HG03108 (cell line): Measurements from ENCODE around the gene RNU4-1.
A peak's percentile ranks its signal among the peaks of the same experiment; 100 is the strongest.
"Not testable (repeated sequence)": the region's sequence is repeated elsewhere in the genome, so short reads cannot be mapped to it uniquely, and the experiment has no call there.

ENCODE experiments used
- ATAC-seq: cut with Tn5 transposase; IDR thresholded peaks from one replicate; pipeline ENCODE4 v1.9.1; 2021; ENCODE audit warnings: moderate library complexity; ENCODE audit not compliant: unreplicated experiment

Gene RNU4-1

GRCh38 chr12:120292661-120293531 lies at the start of gene RNU4-1:
TSS of gene RNU4-1 (minus strand) at chr12:120293237.
- peak; percentile 40 for ATAC-seq

DNA sequence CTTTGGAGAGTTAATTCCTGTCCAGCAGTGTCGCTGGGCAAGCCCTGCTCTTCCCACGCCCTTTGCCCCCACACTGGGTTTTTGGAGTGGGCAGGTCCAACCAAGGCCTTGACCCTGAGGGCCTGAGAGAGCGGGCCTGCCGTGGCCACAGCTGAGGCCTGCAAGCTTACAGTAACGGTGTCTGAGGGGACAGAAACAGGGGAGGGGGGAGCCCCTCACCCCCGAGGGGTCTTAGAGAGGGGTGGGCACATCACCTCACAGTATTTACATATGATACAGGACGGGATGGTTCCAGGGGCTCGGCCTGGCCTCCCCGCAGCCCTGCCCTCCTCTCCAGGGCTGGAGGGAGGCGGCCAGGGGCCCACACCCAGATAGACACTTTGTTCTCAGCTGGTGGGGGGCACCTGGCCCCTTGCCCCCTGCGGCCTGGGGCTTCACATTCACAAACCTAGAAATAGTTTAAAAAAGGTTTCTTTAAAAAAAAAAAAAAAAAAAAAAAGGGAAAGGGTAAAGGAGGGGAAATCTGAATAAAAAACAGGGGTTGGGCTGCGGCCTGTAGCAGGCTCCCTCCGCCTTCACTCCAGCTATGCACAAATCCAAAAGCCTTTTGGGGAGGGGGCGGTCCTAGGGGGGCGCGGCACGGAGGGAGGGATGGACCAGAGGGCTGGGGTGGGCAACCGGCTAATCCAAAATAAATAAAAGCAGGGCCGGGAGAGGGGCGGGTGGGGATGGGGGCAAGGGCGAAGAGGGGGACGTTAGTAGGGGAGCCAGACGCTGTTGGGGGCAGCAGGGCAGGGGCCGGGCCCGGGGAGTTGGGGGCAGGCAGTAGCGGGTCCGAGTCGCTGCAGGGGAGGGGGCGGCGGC lies 49.4 kb upstream of the RNU4-1 start:
- no peak for ATAC-seq

DNA sequence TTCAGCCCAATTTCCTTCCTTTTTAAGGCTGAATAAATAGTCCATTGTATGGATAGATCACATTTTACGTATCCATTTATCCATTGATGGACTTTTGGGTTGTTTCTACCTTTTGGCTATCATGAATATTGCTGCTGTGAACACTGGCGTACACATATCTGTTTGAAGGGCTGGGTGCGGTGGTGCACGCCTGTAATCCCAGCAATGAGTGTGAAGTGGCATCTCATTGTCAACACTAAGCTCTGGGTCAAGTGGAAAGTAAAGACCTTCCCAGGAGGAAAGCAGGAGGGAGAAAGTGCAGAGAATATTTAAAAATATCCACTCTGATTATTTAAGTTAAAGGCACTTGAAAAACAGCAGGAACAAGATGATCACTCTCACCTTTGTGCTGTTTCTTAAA lies 46.2 kb upstream of the RNU4-1 start:
- ATAC-seq, result no peak

DNA sequence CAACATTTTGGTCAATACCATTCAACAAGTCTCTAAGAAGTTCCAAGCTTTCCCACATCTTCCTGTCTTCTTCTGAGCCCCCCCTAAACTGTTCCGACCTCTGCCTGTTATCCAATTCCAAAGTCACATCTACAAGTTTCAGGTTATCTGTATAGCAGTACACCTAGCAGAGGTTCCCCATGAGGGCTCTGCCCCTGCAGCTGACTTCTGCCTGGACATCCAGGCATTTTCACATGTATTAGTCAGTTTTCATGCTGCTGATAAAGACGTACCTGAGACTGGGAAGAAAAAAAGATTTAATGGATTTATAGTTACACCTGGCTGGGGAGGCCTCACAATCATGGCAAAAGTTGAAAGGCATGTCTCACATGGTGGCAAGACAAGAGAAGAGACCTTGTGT lies 44.7 kb upstream of the RNU4-1 start:
- ATAC-seq, result no peak

- not testable (repeated sequence) for ATAC-seq
Observed at GRCh38 chr12:120336392-120336791, 43.4 kb upstream of the RNU4-1 start.

DNA sequence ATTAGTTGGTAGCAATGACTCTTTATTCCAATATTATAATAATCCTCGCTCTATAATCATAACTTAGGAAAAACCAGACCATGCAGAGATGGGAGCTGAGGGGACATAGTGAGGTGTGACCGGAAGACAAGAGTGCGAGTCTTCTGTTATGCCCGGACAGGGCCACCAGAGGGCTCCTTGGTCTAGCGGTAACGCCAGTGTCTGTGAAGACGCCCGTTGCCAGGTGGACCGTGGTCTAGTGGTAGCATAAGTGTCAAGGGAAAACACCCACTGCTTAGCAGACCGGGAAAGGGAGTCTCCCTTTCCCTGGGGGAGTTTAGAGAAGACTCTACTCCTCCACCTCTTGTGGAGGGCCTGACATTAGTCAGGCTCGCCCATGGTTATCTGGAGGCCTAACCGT lies 42.4 kb upstream of the RNU4-1 start:
- ATAC-seq, result not testable (repeated sequence)

DNA sequence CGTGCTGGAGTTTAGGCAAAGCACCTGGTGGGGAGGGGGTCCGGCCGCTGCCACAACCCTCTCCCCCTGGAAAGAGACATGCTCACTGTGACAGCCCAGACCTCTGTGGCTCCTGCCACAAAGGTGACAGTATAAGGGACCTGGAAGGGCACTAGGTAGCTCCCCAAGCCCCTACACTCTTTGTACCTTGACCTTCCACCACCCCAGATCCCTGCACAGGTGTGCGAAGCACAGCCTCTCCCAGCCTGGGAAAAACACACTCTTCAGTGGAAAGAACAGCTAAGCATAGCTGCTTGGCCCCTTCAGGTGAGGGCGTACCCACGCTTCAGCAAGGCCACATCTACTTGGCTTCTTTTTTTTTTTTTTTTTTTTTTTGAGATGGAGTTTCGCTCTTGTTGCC lies 39.5 kb upstream of the RNU4-1 start:
- ATAC-seq, result no peak

DNA sequence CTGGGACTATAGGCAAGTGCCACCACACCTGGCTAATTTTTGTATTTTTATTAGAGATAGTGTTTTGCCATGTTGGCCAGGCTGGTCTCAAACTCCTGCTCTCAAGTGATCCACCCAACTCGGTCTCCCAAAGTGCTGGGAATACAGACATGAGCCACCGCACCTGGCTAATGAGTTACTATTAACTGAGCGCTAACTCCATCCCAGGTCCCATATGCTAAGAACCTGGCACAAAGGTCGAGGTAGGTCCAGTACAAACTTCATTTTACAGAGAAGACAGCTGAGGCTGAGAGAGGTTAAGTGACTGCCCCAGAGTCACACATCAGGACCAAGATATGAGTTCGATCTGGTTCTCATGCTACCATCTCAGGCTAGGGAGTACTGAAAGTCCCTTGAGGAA lies 39.0 kb upstream of the RNU4-1 start:
- ATAC-seq, result no peak

DNA sequence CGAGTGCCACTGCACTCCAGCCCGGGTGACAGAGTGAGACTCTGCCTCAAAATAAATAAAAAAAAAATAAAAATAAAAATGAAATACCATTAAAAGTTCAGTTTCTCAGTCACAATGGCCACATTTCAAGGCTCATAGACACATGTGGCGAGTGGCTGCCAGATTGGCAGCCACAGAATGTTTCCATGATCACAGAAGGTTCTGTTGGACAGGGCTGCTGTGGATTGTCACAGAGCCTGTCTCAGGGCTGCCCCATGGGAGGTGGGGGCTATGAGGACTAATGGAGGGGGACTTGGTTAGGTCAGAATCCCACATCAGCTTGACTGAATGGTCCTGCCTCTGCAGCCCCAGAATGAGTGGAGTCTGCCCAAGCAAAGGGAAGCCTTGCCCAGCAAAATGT lies 38.4 kb upstream of the RNU4-1 start:
- ATAC-seq, result no peak

DNA sequence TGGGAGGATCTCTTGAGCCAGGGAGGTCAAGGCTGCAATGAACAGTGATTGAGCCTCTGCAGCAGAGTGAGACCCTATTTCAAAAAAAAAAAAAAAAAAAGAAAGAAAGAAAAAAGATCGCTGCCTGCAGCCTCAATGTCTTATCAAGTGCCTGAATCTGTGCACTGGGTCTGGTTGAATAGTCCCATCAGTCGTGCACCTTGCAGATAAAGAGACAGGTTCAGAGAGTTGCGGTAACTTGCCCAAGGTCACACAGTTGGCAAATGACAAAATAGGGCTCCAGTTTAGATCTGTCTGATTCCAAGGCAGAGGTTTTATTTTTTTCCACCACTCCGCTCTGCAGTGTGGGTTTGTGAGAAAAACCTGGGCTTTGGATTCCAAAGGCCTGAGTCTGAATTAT lies 35.2 kb upstream of the RNU4-1 start:
- ATAC-seq, result no peak

GRCh38 chr12:120327593-120327992 lies 34.6 kb upstream of the RNU4-1 start, which contains the start of gene PLA2G1B:
TSS of gene PLA2G1B (minus strand) at chr12:120327779. CDS start at chr12:120327753, 26 bp downstream.
- ATAC-seq, result no peak

GRCh38 chr12:120324841-120325417 lies 31.9 kb upstream of the RNU4-1 start:
- no peak for ATAC-seq

DNA sequence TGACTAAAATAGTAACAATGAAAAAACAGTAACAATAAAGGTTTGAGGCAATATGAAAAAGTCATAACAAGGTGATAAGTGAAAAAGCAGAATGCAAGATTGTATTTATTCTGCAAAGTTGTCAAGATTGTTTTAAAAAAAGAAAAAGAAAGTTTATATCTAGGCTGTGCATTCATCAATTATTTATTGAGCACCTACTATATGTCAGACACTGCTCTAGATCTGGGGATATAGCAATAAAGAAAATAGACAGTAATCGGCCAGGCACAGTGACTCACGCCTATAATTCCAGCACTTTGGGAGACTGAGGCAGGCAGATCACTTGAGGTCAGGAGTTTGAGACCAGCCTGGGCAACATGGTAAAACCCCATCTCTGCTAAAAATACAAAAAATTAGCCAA lies 30.7 kb upstream of the RNU4-1 start:
- no peak for ATAC-seq

DNA sequence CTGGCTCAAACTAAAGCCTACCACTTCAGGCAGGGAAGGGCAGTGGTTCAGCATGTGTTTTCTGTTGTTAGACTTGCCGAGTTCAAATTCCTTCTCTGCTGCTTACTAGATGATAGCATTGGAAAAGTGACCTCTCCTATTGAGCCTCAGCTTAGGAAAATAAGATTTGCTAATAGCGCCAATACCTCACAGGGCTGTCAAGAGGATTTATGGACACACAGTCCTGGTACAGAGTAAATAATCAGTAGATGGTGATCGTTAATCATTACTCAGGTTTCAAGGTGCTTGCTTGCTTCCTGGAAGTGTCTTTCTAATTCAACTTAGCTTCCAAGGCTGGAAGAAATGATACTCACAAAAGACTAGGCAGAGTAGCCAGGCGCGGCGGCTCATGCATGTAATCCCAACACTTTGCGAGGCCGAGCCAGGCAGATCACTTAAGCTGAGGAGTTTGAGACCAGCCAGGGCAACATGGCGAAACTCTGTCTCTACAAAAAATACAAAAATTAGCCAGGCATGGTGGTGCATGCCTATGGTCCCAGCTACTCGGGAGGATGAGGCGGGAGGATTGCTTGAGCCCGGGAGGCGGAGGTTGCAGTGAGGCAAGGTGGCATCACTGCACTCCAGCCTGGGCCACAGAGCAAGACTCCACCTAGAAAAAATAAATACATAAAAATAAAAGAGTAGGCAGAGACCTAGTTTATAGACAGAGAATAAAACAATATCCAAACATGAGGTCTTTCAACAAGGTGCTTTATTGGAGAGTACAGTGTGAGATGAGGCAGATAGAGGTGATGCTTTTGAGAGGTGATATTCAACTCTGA lies 28.6 kb upstream of the RNU4-1 start:
- ATAC-seq, result no peak

- ATAC-seq, result peak; percentile 98
Observed at GRCh38 chr12:120317224-120318105, 24.4 kb upstream of the RNU4-1 start.

GRCh38 chr12:120316798-120317223 lies 23.8 kb upstream of the RNU4-1 start:
- ATAC-seq, result no peak

- ATAC-seq, result no peak
Observed at GRCh38 chr12:120314220-120314619, 21.2 kb upstream of the RNU4-1 start.

GRCh38 chr12:120301962-120302815 lies 9.2 kb upstream of the RNU4-1 start, which contains the start of gene SIRT4:
TSS of gene SIRT4 (plus strand) at chr12:120302321. CDS start at chr12:120303562, 1,241 bp downstream.
- peak; percentile 95 for ATAC-seq

- peak; percentile 3 for ATAC-seq
Observed at GRCh38 chr12:120292411-120292660, 701 bp downstream of the RNU4-1 start.
